K562 (cell line): ENCODE results near the gene ZFAND2A. TPM values are rescaled to one million over a fixed set of nuclear protein-coding genes. Genes with fewer than 3 reads are reported as not detected.

Experiments used
- CC2D1A ChIP-seq: fragments of 450-650 bp; IDR thresholded peaks from 2 replicates; pipeline ENCODE4 v1.6.1; 2017; ENCODE audit warnings: mild to moderate bottlenecking
- FOXK1 ChIP-seq: sonication (generic); formaldehyde crosslinking; IDR thresholded peaks from 2 replicates; pipeline ENCODE4 v1.8.0; 2022; ENCODE audit warnings: missing genetic modification reagents, mild to moderate bottlenecking, borderline replicate concordance
- HMGN3 ChIP-seq: IDR thresholded peaks from 2 replicates; pipeline ENCODE4 v1.6.1; 2011; ENCODE audit warnings: borderline replicate concordance, low read depth, mild to moderate bottlenecking, mixed read lengths, low read length; ENCODE audit not compliant: insufficient read length; ENCODE audit errors: extremely low read depth
- MTF1 ChIP-seq: fragments of 250-450 bp; sonication (Bioruptor Pico); IDR thresholded peaks from 2 replicates; pipeline ENCODE4 v1.9.0; 2021; ENCODE audit warnings: moderate library complexity, mild to moderate bottlenecking, inconsistent platforms, borderline replicate concordance
- POLR2AphosphoS5 ChIP-seq: IDR thresholded peaks from 2 replicates; pipeline ENCODE4 v1.6.1; 2011; ENCODE audit warnings: mild to moderate bottlenecking, low read depth, low read length, moderate library complexity; ENCODE audit not compliant: control insufficient read depth, insufficient read depth
- RBM39 ChIP-seq: fragments of 200-400 bp; formaldehyde crosslinking; optimal IDR thresholded peaks from 2 replicates; pipeline ENCODE3; 2018; ENCODE audit warnings: low read depth, low read length
- RFX1 ChIP-seq: fragments of 450-650 bp; IDR thresholded peaks from 2 replicates; pipeline ENCODE4 v1.6.1; 2016; ENCODE audit warnings: mild to moderate bottlenecking, moderate library complexity
- TBL1XR1 ChIP-seq, 2 experiments: IDR thresholded peaks; 2 replicates each; pipeline ENCODE4 v1.6.1; 2012; ENCODE audit warnings: improper control_type of control experiment in 2 of 2, low read length in 2 of 2, mild to moderate bottlenecking in 1 of 2
- YY1 ChIP-seq, 3 experiments: IDR thresholded peaks; 2 replicates each; pipeline ENCODE4 v1.6.1; 2011; ENCODE audit warnings: low read length in 2 of 3, mild to moderate bottlenecking in 2 of 3, moderate library complexity in 2 of 3, borderline replicate concordance in 1 of 3, control low read depth in 1 of 3, low read depth in 1 of 3; ENCODE audit not compliant: insufficient read depth in 3 of 3, insufficient replicate concordance in 2 of 3, control insufficient read depth in 1 of 3, insufficient read length in 1 of 3; ENCODE audit errors: extremely low read depth in 1 of 3
- polyA plus RNA-seq, 8 experiments: library from polyadenylated mRNA; depleted of rRNA in 4 of 8; stranded (reverse) in 5 of 8; unstranded in 3 of 8; fragments of >200 nt; fragmentation: Nextera tagmentation in 2 of 8; fragmentation: Illumina TruSeq in 1 of 8; extraction: Ambion mirVana in 2 of 8; extraction: Trizol in 1 of 8; gene quantifications; 2 replicates each; pipeline versions ENCODE4 v1.2.1 to v1.2.3, GENCODE V29; 2011 to 2014; ENCODE audit warnings: inconsistent platforms in 1 of 8, missing spikeins in 1 of 8
- total RNA-seq, 7 experiments: library from RNA; depleted of rRNA in 6 of 7; stranded (reverse); fragments of >200 nt in 6 of 7; fragmentation: Illumina TruSeq in 2 of 7; extraction: Trizol in 2 of 7; gene quantifications; 2 replicates each; pipeline versions ENCODE4 v1.2.1 to v1.2.3, GENCODE V29; 2011 to 2021; ENCODE audit warnings: low replicate concordance in 1 of 7
- TF ChIP-seq, protein P1 (sequence below): fragments of 250-450 bp; sonication (Bioruptor Pico); IDR thresholded peaks from 2 replicates; pipeline ENCODE4 v1.5.0; 2020; ENCODE audit warnings: mild to moderate bottlenecking
- TF ChIP-seq, protein P2 (sequence below): sonication (generic); formaldehyde crosslinking; IDR thresholded peaks from 2 replicates; pipeline ENCODE4 v1.8.1; 2023; ENCODE audit warnings: mild to moderate bottlenecking, missing genetic modification reagents, moderate library complexity
- TF ChIP-seq, protein P3 (sequence below): fragments of 450-650 bp; IDR thresholded peaks from 2 replicates; pipeline ENCODE4 v1.6.1; 2014; ENCODE audit warnings: low read depth, mild to moderate bottlenecking, moderate library complexity, borderline replicate concordance
- TF ChIP-seq, protein P4 (sequence below), 2 experiments: fragments of 450-650 bp; conservative IDR thresholded peaks; 2 replicates each; pipeline ENCODE4 v1.6.1; 2017; ENCODE audit warnings: mild to moderate bottlenecking in 2 of 2, moderate library complexity in 2 of 2
- TF ChIP-seq, protein P5 (sequence below): sonication (generic); formaldehyde crosslinking; IDR thresholded peaks from 2 replicates; pipeline ENCODE4 v1.4.0; 2020; ENCODE audit warnings: mild to moderate bottlenecking, missing genetic modification reagents

ZFAND2A gene
- total and polyA plus RNA-seq, 9 of the 15 experiments (the other 6 are each of a cell fraction or from before 2014, with no cell fraction given): 16.8 to 56.8 (median 26.1) TPM

DNA sequence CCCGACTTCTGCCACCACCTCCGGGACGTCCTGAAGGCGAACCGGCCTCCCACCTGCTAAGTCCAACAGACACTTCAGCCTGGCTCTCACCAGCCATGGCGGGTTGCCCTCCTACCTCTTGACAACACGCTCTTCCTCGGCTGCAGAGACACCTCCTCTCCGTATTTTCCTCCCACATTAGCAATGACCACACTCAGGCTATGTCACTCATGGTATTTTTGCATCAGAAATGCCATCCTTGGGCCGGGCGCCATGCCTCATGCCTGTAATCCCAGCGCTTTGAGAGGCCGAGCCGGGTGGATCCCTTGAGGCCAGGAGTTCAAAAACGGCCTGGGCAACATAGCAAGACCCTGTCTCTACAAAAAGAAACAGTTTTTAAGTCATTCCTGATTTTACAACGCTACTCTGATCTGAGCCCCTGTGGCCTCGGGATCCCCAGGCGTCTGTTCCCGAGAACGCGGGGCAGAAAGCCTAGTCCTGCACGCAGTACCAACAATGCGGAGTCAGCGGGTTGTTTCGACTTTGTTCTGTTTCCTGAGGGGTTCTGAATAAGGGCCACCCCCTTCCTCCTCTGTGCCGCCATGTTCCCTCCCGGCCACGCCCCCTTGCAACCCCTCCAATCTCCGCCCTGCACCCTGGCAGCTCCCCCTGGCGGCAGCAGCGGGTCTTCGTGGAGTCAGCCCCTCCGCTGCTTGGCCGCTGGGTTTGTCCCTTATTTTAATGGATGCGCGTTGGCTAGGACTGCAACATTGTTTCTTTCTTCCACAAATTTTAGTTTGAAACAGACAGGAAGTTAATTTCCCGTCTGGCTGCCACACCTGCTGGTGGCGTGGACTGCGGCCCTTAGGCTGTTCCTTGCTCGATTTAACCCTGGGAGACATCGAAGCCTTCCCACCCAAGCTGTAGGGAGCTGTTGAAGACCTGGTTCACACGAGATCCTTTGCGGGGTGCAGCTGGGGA, 9.7 kb upstream of the ZFAND2A start (continued):
- TF ChIP-seq MTF1 (CRISPR knock-in tag): no peak
- peak; percentile 45 for TF ChIP-seq POLR2AphosphoS5
- TF ChIP-seq TBL1XR1 (IDR thresholded peaks at IDR 0.05; ENCODE audit: low read length in 2 of 2): 0 out of 4 replicates have a peak, but pooled peaks of 1 of the 2 experiments have one; percentile 30
- TF ChIP-seq CC2D1A: 0 out of 2 replicates have a peak, but pooled peaks have one; percentile 50
- TF ChIP-seq, protein P1, sequence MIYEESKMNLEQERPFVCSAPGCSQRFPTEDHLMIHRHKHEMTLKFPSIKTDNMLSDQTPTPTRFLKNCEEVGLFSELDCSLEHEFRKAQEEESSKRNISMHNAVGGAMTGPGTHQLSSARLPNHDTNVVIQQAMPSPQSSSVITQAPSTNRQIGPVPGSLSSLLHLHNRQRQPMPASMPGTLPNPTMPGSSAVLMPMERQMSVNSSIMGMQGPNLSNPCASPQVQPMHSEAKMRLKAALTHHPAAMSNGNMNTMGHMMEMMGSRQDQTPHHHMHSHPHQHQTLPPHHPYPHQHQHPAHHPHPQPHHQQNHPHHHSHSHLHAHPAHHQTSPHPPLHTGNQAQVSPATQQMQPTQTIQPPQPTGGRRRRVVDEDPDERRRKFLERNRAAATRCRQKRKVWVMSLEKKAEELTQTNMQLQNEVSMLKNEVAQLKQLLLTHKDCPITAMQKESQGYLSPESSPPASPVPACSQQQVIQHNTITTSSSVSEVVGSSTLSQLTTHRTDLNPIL: no peak
- TF ChIP-seq YY1 (IDR thresholded peaks at IDR 0.05; ENCODE audit: borderline replicate concordance in 1 of 3, control insufficient read depth in 1 of 3, extremely low read depth in 1 of 3, insufficient read depth in 3 of 3, insufficient read length in 1 of 3, insufficient replicate concordance in 2 of 3, low read depth in 1 of 3, low read length in 2 of 3): peak; percentile 77 to 97 (median 92)
- TF ChIP-seq RFX1: no peak
- TF ChIP-seq, protein P2, sequence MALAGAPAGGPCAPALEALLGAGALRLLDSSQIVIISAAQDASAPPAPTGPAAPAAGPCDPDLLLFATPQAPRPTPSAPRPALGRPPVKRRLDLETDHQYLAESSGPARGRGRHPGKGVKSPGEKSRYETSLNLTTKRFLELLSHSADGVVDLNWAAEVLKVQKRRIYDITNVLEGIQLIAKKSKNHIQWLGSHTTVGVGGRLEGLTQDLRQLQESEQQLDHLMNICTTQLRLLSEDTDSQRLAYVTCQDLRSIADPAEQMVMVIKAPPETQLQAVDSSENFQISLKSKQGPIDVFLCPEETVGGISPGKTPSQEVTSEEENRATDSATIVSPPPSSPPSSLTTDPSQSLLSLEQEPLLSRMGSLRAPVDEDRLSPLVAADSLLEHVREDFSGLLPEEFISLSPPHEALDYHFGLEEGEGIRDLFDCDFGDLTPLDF: peak; percentile 58
- TF ChIP-seq, protein P3, sequence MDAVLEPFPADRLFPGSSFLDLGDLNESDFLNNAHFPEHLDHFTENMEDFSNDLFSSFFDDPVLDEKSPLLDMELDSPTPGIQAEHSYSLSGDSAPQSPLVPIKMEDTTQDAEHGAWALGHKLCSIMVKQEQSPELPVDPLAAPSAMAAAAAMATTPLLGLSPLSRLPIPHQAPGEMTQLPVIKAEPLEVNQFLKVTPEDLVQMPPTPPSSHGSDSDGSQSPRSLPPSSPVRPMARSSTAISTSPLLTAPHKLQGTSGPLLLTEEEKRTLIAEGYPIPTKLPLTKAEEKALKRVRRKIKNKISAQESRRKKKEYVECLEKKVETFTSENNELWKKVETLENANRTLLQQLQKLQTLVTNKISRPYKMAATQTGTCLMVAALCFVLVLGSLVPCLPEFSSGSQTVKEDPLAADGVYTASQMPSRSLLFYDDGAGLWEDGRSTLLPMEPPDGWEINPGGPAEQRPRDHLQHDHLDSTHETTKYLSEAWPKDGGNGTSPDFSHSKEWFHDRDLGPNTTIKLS: no peak
- TF ChIP-seq, protein P4, sequence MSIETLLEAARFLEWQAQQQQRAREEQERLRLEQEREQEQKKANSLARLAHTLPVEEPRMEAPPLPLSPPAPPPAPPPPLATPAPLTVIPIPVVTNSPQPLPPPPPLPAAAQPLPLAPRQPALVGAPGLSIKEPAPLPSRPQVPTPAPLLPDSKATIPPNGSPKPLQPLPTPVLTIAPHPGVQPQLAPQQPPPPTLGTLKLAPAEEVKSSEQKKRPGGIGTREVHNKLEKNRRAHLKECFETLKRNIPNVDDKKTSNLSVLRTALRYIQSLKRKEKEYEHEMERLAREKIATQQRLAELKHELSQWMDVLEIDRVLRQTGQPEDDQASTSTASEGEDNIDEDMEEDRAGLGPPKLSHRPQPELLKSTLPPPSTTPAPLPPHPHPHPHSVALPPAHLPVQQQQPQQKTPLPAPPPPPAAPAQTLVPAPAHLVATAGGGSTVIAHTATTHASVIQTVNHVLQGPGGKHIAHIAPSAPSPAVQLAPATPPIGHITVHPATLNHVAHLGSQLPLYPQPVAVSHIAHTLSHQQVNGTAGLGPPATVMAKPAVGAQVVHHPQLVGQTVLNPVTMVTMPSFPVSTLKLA (conservative IDR thresholded peaks at IDR 0.05): peak in 1 of 2 experiments; percentile 66; a peak in 2 of 4 replicates
- TF ChIP-seq, protein P5, sequence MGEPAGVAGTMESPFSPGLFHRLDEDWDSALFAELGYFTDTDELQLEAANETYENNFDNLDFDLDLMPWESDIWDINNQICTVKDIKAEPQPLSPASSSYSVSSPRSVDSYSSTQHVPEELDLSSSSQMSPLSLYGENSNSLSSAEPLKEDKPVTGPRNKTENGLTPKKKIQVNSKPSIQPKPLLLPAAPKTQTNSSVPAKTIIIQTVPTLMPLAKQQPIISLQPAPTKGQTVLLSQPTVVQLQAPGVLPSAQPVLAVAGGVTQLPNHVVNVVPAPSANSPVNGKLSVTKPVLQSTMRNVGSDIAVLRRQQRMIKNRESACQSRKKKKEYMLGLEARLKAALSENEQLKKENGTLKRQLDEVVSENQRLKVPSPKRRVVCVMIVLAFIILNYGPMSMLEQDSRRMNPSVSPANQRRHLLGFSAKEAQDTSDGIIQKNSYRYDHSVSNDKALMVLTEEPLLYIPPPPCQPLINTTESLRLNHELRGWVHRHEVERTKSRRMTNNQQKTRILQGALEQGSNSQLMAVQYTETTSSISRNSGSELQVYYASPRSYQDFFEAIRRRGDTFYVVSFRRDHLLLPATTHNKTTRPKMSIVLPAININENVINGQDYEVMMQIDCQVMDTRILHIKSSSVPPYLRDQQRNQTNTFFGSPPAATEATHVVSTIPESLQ (CRISPR knock-in tag): 0 out of 2 replicates have a peak, but pooled peaks have one; percentile 86
- peak; percentile 63 for TF ChIP-seq HMGN3
- TF ChIP-seq FOXK1: 0 out of 2 replicates have a peak, but pooled peaks have one; percentile 54
- no peak for TF ChIP-seq RBM39
